GM12878 (cell line): ENCODE data around the gene ETV6. TPM values are rescaled to one million over a fixed set of nuclear protein-coding genes. Genes with fewer than 3 reads are reported as not detected.

Experiments used
- CUX1 ChIP-seq: IDR thresholded peaks from 2 replicates; pipeline ENCODE4 v1.6.1; 2012; ENCODE audit warnings: improper control_type of control experiment, low read depth, low read length; ENCODE audit not compliant: insufficient replicate concordance
- HDGF ChIP-seq: fragments of 450-650 bp; IDR thresholded peaks from 2 replicates; pipeline ENCODE4 v1.6.1; 2016; ENCODE audit warnings: antibody characterized with exemption
- MYB ChIP-seq: fragments of 150-350 bp; IDR thresholded peaks from 2 replicates; pipeline ENCODE4 v1.6.1; 2014; ENCODE audit warnings: mild to moderate bottlenecking, low read depth, low read length, borderline replicate concordance
- PBX3 ChIP-seq: IDR thresholded peaks from 2 replicates; pipeline ENCODE4 v1.6.1; 2011; ENCODE audit warnings: mild to moderate bottlenecking, low read depth, low read length, moderate library complexity; ENCODE audit not compliant: insufficient replicate concordance
- RELB ChIP-seq: fragments of 450-650 bp; IDR thresholded peaks from 2 replicates; pipeline ENCODE4 v1.6.1; 2017; ENCODE audit warnings: low read depth, mild to moderate bottlenecking, moderate library complexity
- STAT3 ChIP-seq: IDR thresholded peaks from 2 replicates; pipeline ENCODE4 v1.6.1; 2011; ENCODE audit warnings: low read depth, low read length, improper control_type of control experiment
- ZBTB40 ChIP-seq: fragments of 450-650 bp; IDR thresholded peaks from 2 replicates; pipeline ENCODE4 v1.6.1; 2016; ENCODE audit warnings: mild to moderate bottlenecking, moderate library complexity, borderline replicate concordance
- ZNF687 ChIP-seq: fragments of 450-650 bp; IDR thresholded peaks from 2 replicates; pipeline ENCODE4 v1.6.1; 2017; ENCODE audit warnings: mild to moderate bottlenecking, moderate library complexity
- polyA plus RNA-seq, 11 experiments: library from polyadenylated mRNA; depleted of rRNA in 4 of 11; unstranded in 6 of 11; stranded (reverse) in 5 of 11; fragments of >200 nt; fragmentation: Nextera tagmentation in 4 of 11; fragmentation: Illumina TruSeq in 1 of 11; extraction: Ambion mirVana in 4 of 11; extraction: Trizol in 1 of 11; gene quantifications; 1 replicate in 1 of 11; 2 replicates in 10 of 11; pipeline versions ENCODE4 v1.2.1 to v1.2.3, GENCODE V29; 2011 to 2016; ENCODE audit warnings: inconsistent platforms in 2 of 11, missing spikeins in 2 of 11, low read depth in 1 of 11
- total RNA-seq, 4 experiments: library from RNA; depleted of rRNA in 3 of 4; stranded (reverse); fragments of >200 nt in 3 of 4; fragmentation: Illumina TruSeq in 1 of 4; extraction: Trizol in 1 of 4; gene quantifications; 2 replicates each; pipeline versions ENCODE4 v1.2.1 to v1.2.3, GENCODE V29; 2013 to 2021

Gene ETV6
- total and polyA plus RNA-seq, 10 of the 15 experiments (the other 5 are each of a cell fraction or from before 2014, with no cell fraction given) = 6.6 to 74.8 (median 24.6) TPM

- no peak for TF ChIP-seq CUX1
- peak; percentile 65; the same call in 1 of the 2 replicates for TF ChIP-seq RELB
- TF ChIP-seq ZBTB40 = no peak
- TF ChIP-seq ZNF687 = peak; percentile 25; the same call in 1 of the 2 replicates
- no peak for TF ChIP-seq MYB
- no peak; the same call in 1 of the 2 replicates for TF ChIP-seq STAT3
- TF ChIP-seq PBX3 = no peak
- no peak for TF ChIP-seq HDGF
These were observed 129.5 kb downstream of the ETV6 start (continued) for GRCh38 chr12:11778713-11779685.
